K562 (cell line): Measurements from ENCODE around the gene NUP153. TPM values are rescaled to one million over a fixed set of nuclear protein-coding genes. Genes with fewer than 3 reads are reported as not detected.

ENCODE experiments used
- C11orf30 ChIP-seq: fragments of 450-650 bp; IDR thresholded peaks from 2 replicates; pipeline ENCODE4 v1.6.1; 2016; ENCODE audit warnings: low read depth, mild to moderate bottlenecking
- CBX5 ChIP-seq: IDR thresholded peaks from 2 replicates; pipeline ENCODE4 v1.6.1; 2014; ENCODE audit warnings: low read depth, borderline replicate concordance
- GABPA ChIP-seq: fragments of 200-800 bp; sonication (Bioruptor generic); conservative IDR thresholded peaks from 2 replicates; pipeline ENCODE4 v1.6.1; 2016; ENCODE audit warnings: low read depth, missing genetic modification characterization, missing compliant biosample characterization
- GTF2F1 ChIP-seq: IDR thresholded peaks from 2 replicates; pipeline ENCODE4 v1.6.1; 2011; ENCODE audit warnings: low read depth, low read length, improper control_type of control experiment
- HCFC1 ChIP-seq: IDR thresholded peaks from 2 replicates; pipeline ENCODE4 v1.6.1; 2012; ENCODE audit warnings: low read depth, low read length, improper control_type of control experiment
- HDAC2 ChIP-seq: fragments of 450-650 bp; IDR thresholded peaks from 2 replicates; pipeline ENCODE4 v1.6.1; 2016; ENCODE audit warnings: mild to moderate bottlenecking
- L3MBTL2 ChIP-seq: fragments of 450-650 bp; IDR thresholded peaks from 2 replicates; pipeline ENCODE4 v1.6.1; 2016; ENCODE audit warnings: mild to moderate bottlenecking, moderate library complexity
- MIER1 ChIP-seq: fragments of 450-650 bp; IDR thresholded peaks from 2 replicates; pipeline ENCODE4 v1.6.1; 2016; ENCODE audit warnings: antibody characterized with exemption, mild to moderate bottlenecking, low read depth
- PHF21A ChIP-seq: fragments of 450-650 bp; IDR thresholded peaks from 2 replicates; pipeline ENCODE4 v1.6.1; 2017; ENCODE audit warnings: low read depth, borderline replicate concordance
- PPARD ChIP-seq: fragments of 250-450 bp; sonication (Bioruptor Pico); IDR thresholded peaks from 2 replicates; pipeline ENCODE4 v1.8.0; 2022; ENCODE audit warnings: inconsistent platforms, mild to moderate bottlenecking, moderate library complexity
- SMAD3 ChIP-seq: fragments of 450-650 bp; formaldehyde crosslinking; conservative IDR thresholded peaks from 2 replicates; pipeline ENCODE4 v1.4.0; 2020; ENCODE audit warnings: mild to moderate bottlenecking
- SUPT5H ChIP-seq: fragments of 450-650 bp; IDR thresholded peaks from 2 replicates; pipeline ENCODE4 v1.6.1; 2016
- TBP ChIP-seq: optimal IDR thresholded peaks from 2 replicates; pipeline ENCODE3; 2011; ENCODE audit warnings: low read depth, low read length, improper control_type of control experiment
- TSHZ1 ChIP-seq: fragments of 250-450 bp; sonication (Bioruptor Pico); IDR thresholded peaks from 2 replicates; pipeline ENCODE4 v1.4.0; 2020; ENCODE audit warnings: mild to moderate bottlenecking, moderate library complexity
- U2AF2 ChIP-seq: fragments of 200-400 bp; formaldehyde crosslinking; optimal IDR thresholded peaks from 2 replicates; pipeline ENCODE3; 2017; ENCODE audit warnings: low read depth, mild to moderate bottlenecking, low read length
- ZBED1 ChIP-seq: IDR thresholded peaks from 2 replicates; pipeline ENCODE4 v1.6.1; 2014
- ZBTB12 ChIP-seq: fragments of 250-450 bp; sonication (Bioruptor Pico); IDR thresholded peaks from 2 replicates; pipeline ENCODE4 v1.4.0; 2020
- ZC3H4 ChIP-seq: sonication (generic); formaldehyde crosslinking; IDR thresholded peaks from 2 replicates; pipeline ENCODE4 v1.9.0; 2021; ENCODE audit warnings: missing genetic modification reagents, borderline replicate concordance
- ZFP30 ChIP-seq: fragments of 250-450 bp; sonication (Bioruptor Pico); IDR thresholded peaks from 2 replicates; pipeline ENCODE4 v1.8.0; 2022; ENCODE audit warnings: moderate library complexity, mild to moderate bottlenecking, inconsistent platforms, borderline replicate concordance
- ZNF184 ChIP-seq: sonication (generic); formaldehyde crosslinking; IDR thresholded peaks from 2 replicates; pipeline ENCODE4 v1.5.0; 2020; ENCODE audit warnings: missing genetic modification reagents
- ZNF592 ChIP-seq: fragments of 450-650 bp; IDR thresholded peaks from 2 replicates; pipeline ENCODE4 v1.6.1; 2017; ENCODE audit warnings: antibody characterized with exemption, mild to moderate bottlenecking
- polyA plus RNA-seq, 8 experiments: library from polyadenylated mRNA; depleted of rRNA in 4 of 8; stranded (reverse) in 5 of 8; unstranded in 3 of 8; fragments of >200 nt; fragmentation: Nextera tagmentation in 2 of 8; fragmentation: Illumina TruSeq in 1 of 8; extraction: Ambion mirVana in 2 of 8; extraction: Trizol in 1 of 8; gene quantifications; 2 replicates each; pipeline versions ENCODE4 v1.2.1 to v1.2.3, GENCODE V29; 2011 to 2014; ENCODE audit warnings: inconsistent platforms in 1 of 8, missing spikeins in 1 of 8
- total RNA-seq, 7 experiments: library from RNA; depleted of rRNA in 6 of 7; stranded (reverse); fragments of >200 nt in 6 of 7; fragmentation: Illumina TruSeq in 2 of 7; extraction: Trizol in 2 of 7; gene quantifications; 2 replicates each; pipeline versions ENCODE4 v1.2.1 to v1.2.3, GENCODE V29; 2011 to 2021; ENCODE audit warnings: low replicate concordance in 1 of 7

The NUP153 gene
- total and polyA plus RNA-seq, 9 of the 15 experiments (the other 6 are each of a cell fraction or from before 2014, with no cell fraction given), result 21.9 to 110 (median 84.8) TPM

- TF ChIP-seq ZBTB12 (CRISPR knock-in tag), result 0 out of 2 replicates have a peak, but pooled peaks have one; percentile 7
- no peak for TF ChIP-seq PHF21A
- peak; percentile 41 for TF ChIP-seq HDAC2
- TF ChIP-seq CBX5, result no peak
- peak; percentile 50 for TF ChIP-seq GABPA (tag)
- no peak for TF ChIP-seq TSHZ1 (CRISPR knock-in tag)
- no peak for TF ChIP-seq ZBED1
- 0 out of 2 replicates have a peak, but pooled peaks have one; percentile 19 for TF ChIP-seq MIER1
- TF ChIP-seq SUPT5H, result no peak
- no peak for TF ChIP-seq ZNF184 (CRISPR knock-in tag)
- TF ChIP-seq TBP, result peak; percentile 30
- TF ChIP-seq ZFP30, result no peak
- no peak for TF ChIP-seq ZC3H4
- TF ChIP-seq L3MBTL2, result peak; percentile 41; the same call in 1 of the 2 replicates
- no peak for TF ChIP-seq U2AF2
- TF ChIP-seq C11orf30, result peak; percentile 94
- no peak for TF ChIP-seq PPARD
- 0 out of 2 replicates have a peak, but pooled peaks have one; percentile 17 for TF ChIP-seq SMAD3 (CRISPR knock-in tag)
- TF ChIP-seq GTF2F1, result no peak
- TF ChIP-seq ZNF592, result peak; percentile 95
- no peak; the same call in 1 of the 2 replicates for TF ChIP-seq HCFC1
These were observed 8.4 kb upstream of the NUP153 start (continued) for GRCh38 chr6:17714879-17715851.
